HG03469 (cell line): ENCODE results near the gene PACRG.

Experiments
- ATAC-seq: cut with Tn5 transposase; IDR thresholded peaks from one replicate; pipeline ENCODE4 v1.9.1; 2021; ENCODE audit warnings: mild to moderate bottlenecking, moderate library complexity, moderate number of reproducible peaks; ENCODE audit not compliant: unreplicated experiment

The PACRG gene

DNA sequence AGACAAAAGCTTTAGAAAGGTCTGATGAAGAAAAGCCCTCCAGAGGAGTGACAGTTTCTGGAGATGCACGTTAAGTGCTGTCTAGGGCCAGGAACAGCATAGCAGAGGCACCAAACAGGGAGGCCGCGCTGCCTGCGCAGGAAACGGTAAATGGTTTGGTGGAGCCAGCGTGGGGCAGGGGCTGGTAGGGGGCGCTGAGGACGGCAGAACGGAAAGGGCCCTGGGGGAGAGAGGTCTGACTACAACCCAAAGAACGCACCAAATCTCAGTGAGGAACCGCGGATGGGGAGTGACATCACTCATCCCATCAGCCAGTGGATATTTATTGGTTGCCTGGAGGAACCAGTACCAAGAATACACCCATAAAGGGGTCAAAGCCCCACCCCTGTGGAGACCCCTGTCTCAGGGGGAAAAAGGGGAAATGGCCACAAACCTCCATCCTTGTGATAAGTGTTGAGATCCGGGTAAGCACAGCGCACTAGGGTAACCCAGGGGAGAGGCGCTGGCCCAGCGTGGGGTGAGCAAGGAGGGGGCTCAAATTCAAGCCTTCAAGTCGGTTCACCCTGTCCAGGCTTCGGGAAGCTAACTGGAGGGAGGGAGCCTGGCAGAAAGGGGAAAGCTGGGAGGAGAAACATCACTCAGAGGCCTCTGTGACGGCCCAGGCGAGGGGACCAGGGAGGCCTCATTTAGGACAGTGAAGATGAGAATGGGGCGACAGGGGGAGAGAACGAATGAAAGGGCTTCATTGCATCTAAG lies 437.6 kb downstream of the PACRG start:
- no peak for ATAC-seq

DNA sequence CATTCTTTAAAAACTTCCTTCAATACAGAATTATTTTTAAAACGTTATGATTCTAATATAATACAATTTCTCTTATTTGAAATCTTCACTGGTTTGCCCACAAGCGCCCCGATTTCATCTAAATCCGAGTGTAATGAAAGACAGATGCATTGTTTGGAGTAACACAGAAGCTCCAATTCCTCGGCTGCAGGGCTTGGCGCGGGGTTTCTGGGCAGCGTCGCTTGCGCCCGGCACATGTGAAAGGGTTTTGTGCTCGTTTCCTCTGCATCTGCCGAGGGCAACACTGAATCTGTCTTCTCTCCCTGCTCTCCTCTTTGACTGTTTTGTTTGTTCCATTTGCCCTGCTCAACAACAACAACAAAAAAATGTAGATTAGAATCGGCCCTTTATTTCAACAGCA lies 438.1 kb downstream of the PACRG start:
- ATAC-seq, result no peak

DNA sequence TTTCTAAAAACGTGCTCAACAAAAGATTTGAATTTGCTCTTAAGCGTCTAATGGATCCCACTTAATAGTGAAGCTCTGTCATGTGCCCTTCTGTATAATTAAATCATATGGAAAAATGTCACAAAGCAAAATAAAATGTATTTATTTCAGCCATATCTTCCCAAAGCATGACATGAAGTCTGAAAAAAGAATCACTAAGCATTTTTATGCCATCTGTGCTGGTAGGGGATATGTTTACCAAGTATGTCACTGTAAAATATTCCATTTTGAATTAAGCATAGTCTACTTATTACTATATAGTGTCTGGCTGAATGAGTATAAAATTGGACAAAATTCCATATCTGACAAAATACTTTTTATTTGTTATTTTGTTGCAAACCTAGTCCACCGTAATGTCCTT lies 438.7 kb downstream of the PACRG start:
- ATAC-seq, result no peak

DNA sequence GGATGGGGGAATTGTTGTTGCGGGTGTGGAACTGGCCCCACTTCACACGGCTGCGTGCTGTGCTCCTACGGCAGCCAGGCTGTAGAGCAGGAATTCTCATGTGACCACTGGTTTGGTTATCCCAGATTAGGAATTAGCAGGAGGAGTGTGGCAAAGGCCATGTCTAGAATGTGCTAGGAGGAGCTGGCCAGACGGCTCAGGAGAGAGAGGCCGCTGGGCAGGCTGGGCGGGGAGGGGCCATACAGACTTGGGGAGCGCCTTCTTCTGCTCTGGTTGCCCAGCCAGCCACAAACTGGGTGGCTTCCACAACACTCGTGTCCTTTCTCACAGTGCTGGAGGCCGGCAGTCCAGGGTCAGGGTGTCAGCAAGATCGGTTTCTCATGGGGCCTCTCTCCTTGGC lies 441.7 kb downstream of the PACRG start:
- ATAC-seq, result no peak

DNA sequence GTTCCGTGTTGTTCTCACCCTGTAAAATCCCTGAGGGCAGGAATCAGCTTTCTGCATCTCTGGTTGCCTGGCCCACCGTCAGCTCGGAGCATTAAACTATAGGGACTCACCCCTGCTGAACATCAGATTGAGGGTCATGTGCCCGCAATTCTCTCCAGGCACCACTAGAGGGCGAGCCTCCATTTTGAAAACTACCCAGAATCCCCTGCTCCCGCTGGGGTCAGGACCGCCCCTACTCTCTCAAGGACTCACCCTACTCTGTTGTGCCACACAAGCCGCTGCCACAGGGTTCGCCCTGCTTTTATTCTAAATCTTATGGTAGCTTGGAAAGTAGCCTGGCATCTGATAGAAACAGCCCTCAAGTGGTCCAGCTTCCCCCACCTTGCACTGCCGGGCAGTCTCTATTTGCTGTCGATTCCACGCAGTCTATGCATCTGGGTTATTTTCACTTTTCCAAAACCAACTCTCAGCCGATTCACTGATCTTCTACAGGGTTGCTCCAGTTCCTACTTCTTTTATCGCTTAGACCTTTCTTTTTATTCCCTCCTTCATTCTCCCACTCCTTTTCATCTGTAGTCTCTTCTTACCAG lies 442.6 kb downstream of the PACRG start:
- peak; percentile 72 for ATAC-seq

DNA sequence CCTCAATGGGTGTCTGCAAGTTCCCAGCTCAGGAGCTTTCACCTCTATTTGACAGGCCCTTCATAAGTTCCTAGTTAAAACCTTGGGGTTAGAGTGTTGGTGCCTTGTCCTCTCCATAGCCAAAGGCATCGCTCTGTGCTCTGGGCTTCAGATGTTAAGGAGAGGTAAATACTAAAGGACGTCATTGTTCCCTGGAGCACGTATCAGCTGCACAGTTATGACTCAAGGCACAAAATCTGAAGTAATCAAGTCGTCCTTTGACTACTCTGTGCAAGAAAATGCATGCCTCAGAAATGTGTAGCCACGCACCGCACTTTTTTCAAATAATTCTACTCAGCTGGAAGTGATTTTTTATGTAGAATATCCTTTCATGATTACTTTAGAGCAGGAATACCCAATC lies 446.0 kb downstream of the PACRG start:
- ATAC-seq, result no peak

DNA sequence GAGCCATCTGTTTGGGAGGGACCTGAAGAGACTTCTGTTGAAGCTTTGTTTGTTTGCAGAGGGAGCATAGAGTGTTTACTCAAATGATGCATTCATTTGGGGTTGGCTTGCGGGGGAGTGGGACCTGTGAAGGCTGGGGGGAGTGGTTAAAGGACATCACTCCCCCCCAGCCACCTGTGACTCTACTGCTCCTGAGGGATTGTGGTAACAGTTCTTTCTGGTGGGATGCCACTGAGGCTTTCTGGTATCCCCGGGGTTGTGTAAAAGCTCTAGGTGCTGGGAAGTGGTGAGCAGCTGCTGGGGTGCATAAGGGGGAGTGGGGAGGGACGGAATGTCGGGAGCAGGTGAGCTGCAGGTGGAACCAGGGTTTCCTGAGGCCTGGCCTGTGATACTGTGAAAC lies 447.5 kb downstream of the PACRG start:
- no peak for ATAC-seq

DNA sequence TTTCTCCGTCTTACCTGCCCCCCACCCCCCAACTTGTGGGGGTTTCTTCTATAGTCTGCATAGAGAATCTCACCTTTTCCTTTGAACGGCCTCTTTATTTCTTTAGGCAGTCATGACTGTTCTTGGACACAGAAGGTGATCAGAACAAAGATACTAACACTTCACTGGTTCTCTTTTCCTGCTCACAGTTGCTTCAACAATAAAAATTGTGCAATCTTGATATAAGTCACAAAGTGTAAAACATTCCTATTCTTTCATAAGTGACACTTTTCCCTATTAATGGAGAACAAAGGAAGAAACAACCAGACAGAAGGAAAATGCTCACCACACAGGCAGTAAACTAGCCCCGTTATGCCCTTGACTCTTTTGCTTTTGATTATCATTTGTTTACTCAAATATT lies 448.3 kb downstream of the PACRG start:
- no peak for ATAC-seq

DNA sequence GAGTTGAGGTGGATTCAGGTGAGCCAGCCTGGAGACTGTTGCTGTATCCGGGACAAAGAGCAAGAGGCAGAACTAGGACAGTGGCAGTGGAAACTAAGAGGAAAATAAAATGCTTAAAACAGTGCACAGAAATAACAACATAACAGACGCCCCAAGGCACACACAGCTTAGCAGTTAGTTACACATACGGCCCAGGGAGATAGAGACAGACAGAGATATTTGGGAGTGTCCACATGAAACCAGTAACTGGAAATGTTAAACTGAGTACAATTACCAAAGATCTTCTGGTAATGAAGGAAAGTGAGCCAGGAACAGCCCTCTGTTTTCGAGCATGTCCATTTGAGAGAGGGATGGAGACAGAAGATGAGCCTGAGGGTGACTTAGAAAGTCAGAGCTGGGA lies 449.2 kb downstream of the PACRG start:
- no peak for ATAC-seq

DNA sequence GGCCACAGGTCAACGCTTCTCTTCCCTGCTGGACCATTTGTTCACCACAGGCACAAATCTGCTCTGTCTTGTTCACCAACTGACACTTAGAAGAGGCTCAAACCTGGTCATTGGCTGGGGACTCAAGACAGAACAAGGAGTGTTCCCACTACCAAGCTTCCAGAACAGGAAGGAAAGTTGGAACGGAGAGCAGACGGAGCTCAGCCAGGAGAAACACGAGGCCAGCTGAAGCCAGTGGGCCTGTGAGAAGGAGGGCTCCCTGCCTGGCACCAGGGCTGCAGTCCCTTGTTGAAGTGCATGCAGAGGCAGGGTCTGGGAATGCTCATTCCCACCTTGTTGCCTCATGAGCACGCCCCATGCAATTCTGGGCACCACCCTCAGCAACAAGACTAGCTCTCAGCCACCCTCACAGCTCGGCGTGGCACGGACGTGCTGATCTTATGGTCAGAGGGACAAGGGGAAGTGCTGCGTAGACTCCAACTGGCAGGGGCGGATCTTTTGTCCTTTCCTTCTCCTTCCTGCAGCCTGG lies 450.2 kb downstream of the PACRG start:
- ATAC-seq, result no peak

DNA sequence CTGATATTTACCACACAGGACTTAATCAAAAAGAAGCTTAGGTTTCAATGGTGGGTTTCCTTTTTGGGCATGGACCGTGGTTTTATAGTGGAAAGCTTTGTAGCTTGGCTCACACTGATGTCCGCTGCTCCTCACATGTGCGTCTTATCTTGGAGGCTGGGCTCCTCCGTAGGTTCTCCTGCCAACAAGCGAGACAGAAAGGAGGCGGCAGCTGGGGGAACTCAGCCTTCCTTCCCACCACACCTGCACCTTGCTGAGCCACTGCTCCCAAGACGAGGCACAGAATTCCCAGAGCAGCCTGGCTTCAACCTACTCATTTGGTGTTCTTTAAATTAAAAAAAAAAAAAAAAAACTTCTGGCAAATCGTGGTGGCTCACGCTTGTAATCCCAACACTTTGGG lies 451.3 kb downstream of the PACRG start:
- no peak for ATAC-seq

DNA sequence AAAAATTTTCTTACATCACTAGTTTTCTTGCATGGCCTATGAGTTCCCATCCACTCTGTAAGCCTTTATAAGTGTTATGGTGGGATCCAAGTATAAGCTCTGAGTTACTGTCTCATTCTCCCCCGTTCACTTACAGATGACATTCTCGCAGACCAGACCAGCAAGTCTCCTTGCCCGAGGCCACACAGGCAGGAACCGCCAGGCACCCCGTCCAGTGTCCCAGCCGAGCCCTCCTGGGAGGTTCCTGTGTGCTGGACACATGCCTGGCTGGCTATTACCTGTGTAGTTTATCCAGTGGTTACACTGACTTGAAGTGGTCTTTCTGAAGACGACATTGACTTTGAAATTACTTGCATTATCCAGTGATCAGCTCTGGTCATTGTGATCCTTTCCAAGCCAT lies 451.9 kb downstream of the PACRG start:
- no peak for ATAC-seq

DNA sequence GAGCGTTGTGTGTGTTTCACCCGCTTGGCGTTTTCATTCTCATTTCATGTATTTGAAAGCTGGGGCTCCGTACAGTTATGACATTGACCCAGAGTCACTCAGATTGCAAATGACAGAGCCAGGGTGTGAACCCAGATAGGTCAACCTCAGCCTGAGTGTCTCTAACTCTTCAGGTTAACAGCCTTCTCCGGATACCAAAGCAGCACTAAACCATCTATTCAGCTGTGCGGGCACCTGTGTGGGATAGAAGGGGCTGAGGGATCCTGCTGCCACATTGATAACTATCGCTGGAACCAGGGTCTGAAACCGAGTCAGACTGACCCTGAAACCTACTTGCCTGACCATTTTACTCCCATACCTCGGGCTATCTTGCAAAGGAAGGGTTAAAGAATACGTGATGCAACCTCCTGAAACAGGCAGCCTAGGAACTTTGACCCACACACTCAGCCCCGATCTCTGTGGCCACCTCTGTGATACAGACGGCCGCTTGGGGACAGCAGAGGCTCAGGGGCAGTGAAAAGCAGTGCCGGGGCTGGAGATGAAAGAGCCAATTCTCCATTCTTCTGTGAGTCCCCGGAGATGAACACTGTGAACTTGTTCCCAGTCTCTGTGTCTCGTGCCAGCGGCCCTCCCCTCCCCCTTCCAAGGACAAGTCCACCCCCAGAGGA lies 453.2 kb downstream of the PACRG start:
- ATAC-seq, result no peak

DNA sequence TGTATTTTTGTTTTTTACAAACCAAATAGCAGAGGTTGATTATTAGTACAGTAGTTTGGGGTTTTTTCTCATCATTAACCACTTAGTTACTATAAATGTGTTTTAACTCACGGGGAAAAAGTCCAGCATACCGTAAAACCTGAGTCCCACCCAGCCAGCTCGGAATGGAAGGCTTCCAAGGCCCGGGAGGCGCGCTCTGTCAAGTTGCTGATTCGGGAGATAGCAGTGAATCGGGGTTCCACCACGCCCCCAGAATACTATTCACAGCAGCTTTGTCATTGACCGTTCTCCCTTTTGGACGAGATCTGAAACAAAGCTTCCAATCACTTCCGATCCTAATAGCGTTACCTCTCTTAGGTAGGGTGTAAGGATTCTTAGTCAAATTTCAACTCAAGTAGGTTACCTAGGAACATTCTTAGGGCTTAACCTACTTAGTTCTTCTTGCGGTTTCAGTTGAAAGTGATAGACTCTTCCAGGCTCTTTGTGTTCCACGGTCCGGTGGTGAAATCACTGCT lies 453.9 kb downstream of the PACRG start:
- ATAC-seq, result no peak

DNA sequence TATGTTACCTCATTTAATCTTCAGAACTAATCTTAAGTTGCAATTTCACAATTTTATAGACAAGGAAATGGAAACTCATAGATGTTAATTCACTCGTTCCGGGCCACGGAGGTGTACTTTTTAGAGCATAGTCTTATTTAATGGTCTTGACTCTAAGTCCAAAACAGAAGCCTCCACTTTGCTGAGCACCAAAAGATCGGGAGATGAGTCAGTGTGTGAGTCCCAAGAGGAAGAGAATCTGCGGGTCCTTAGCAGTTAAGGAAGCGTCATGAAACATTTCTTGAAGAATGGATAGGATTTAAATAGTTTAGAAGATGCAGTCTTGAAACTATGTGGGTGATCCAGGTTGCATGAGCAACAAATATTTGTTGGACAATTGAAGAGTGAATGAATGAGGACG lies 454.9 kb downstream of the PACRG start:
- ATAC-seq, result no peak

DNA sequence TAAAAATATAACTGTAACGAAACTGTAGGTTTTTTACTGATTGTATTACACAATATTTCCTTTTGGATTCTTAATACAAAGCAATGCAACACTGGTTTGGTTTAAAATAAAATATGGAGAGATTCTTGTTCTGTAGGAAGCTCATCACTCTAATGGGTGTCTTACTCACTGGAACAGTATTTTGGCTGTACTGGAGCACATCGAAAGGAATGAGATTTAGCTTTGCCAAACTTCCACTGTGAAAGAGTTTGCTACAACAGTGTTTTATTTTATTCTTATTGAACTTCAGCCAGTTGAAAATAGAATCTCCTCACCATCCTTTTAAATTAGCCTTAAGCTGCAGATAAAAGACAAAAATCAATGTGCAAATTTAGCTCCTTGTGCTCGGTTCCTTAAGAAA lies 456.0 kb downstream of the PACRG start:
- ATAC-seq, result no peak

DNA sequence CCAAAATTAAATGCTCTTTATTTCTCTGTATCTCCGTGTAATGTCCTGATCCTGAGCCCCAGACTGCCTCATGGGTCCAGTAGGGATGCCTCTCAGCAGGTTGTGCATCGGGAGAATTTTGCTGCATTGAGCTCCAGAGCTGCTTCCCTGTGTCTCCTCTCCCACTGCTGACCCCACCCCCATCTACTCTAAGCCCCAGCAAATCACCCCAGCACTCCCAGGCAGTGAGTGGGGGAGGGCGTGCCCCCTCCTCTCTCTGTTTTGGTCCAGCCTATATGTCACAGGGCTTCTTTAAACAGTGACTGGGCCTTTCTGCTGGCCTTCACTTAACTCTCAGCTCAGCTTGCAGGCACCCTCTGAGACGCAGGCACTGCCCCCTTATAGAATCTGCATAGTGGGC lies 458.0 kb downstream of the PACRG start:
- ATAC-seq, result no peak

DNA sequence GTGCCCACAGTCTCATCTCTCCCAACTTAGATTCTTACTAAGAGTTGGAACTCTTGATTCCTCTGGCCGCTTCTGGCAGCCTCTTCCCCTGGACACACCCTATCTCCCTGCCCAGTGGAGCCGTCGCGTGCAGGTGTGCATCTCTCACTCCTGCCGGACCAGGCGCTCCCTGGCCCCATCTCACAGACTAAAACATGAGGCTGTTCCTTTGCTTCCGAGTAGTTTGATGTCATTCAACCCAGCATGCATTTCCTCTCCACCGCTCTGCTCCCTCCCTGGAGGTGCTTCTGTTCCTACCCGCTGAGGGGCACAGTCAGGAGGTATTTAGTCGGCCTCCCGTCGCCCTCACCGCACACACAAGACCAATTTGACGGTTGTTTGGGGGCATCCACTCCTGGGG lies 458.8 kb downstream of the PACRG start:
- ATAC-seq, result no peak

DNA sequence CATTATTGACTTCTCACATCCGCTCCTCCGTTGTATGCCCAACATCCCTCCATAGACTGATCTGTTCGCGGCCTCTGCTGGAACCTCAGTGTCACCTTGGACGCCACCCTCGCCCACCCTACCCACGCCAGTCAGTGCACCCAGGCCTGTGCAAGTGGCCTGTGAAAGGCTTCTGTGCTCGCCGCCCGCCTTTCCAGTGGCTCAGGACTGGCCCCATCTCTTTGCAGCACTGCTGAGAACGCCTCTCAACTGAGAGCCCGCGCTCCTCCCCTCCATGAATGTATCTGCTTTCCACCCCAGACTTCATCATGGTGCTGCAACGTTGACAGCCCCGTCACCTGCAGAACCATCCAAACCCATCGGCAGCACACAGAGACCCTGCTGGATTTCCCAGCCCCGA lies 459.4 kb downstream of the PACRG start:
- no peak for ATAC-seq

DNA sequence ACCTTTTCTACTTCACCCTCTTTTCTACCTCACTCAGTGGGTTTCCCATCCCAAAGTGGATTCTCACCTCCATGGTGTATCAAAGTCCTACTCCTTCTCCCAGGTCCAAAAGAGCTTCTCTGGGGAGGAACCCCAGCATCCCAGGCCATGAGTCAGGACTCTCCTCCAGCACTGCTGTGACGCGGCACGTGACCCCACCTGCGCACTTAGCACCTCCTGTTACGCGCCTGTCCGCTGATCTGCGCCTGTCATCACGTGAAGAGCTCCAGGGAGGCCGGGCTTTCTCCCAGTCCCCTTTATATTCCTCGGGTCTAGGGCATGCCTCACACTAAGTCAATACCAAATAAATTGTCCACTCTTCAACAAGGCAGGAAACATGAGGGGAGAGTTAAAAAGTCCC lies 459.8 kb downstream of the PACRG start:
- no peak for ATAC-seq

DNA sequence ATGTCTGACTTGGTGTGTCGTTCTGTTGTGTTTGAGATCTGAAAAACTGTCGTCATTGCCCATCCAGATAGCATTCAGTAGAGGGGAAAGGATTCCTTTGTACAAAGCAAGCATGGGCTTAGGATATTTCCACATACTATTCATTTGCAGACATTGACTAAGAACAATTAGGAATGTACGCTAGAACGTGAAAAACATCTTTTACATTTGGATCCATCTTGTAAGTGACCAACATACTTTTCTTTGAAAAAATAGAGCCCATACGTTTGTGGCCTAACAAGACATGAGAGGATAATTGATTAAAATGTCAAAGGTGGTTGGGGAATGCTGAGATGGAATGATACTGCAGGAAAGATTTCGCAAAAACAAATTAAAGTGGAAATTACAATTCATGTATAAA lies 461.0 kb downstream of the PACRG start:
- ATAC-seq, result no peak

DNA sequence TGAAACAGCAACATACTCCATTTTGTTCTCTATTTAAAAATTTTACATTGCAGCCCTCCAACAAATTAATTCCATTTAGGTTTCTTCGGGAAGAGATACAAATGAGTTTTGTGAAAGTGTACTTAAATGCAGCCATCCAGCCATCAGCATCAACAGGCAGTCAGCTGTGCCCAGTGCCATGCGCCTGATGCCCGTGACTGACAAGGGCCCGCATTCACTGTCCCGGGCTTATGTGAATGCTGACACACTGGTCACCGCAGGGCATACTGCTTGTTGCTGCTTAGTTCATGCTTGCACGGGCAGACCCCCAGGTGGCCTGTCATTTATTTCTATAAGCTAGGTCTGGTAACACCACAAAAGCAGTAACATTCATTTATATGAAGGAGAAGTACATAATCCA lies 461.8 kb downstream of the PACRG start:
- ATAC-seq, result no peak
